ENCODE results near the gene SUMO1.

Gene SUMO1

DNA sequence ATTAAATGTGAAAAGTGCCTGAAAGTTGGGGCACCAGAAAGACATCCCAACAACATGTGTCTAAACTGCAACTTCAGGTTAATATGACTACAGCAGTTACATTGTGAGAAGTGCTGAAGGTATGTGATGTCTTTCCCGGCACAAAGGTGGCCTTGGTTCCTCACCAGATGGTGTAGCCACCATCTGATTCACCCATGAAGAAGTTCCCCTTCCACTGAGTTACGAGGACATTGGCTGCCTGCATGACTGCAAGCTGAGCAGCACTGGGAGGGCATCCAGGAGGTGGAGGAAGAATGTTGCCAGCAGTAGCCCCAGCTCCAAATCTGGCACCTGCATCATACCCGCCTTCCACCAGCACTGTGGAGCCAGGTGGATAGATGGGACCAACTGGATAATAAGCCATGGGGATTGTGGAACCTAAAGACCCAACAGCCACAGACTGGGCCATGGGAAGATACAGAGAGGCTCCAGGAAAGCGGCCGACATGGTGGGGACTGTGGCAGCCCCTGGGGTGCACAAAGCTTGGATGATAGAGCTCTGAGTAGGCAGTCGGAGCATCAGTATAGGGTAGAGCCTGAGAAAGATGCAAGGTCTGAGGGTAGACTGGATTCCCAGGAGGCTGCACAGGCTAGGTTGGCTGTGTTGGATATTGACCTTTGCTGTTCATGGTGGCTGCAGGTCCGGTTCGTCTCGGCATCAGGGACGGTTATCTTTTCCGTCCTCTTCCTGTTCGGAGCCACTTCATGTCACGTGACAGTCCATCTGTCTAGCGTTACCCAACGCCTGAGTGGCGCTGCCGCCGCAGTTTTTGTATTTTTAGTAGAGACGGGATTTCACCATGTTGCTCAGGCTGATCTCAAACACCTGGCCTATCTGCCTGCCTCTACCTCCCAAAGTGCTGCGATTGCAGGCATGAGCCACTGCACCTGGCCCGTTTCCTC is 36.9 kb downstream of the SUMO1 start:
- no peaks in the 10 kb centered on the region for H3K27me3 ChIP-seq (ENCODE audit: control insufficient read depth in 2 of 2, insufficient read depth in 2 of 2, low read length in 2 of 2)
- no peaks in the 10 kb centered on the region for H3K9me3 ChIP-seq (ENCODE audit: control insufficient read depth in 2 of 2, low read length in 2 of 2)
- H3K4me1 ChIP-seq (ENCODE audit: control insufficient read depth in 2 of 2, insufficient read depth in 2 of 2, low read length in 2 of 2) = no peaks in the 10 kb centered on the region

DNA sequence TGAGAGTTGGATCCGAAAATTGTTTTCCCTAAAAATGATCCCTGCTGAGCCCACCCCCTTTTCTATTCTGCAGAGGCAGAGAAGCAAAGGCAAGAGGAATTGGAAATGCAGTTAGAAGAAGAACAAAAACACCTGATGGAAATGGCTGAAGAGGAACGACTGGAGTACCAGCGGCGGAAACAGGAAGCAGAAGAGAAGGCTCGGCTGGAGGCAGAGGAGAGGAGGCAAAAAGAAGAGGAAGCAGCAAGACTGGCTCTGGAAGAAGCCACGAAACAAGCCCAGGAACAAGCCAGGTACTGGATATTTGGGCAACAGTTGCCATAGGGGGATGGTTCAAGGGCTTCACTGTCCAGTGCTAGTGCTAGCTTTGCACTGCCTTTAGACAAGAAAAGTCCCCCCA is 41.7 kb downstream of the SUMO1 start:
- H3K27me3 ChIP-seq (ENCODE audit: control insufficient read depth in 2 of 2, insufficient read depth in 2 of 2, low read length in 2 of 2) = no peaks in the 10 kb centered on the region
- no peak overlapping the region for H3K27ac ChIP-seq (ENCODE audit: low read depth in 2 of 2, low read length in 2 of 2)
- H3K4me1 ChIP-seq (ENCODE audit: control insufficient read depth in 2 of 2, insufficient read depth in 2 of 2, low read length in 2 of 2) = no peaks in the 10 kb centered on the region
- H3K9me3 ChIP-seq (ENCODE audit: control insufficient read depth in 2 of 2, low read length in 2 of 2) = no peaks in the 10 kb centered on the region
- H3K4me3 ChIP-seq (ENCODE audit: low read length in 2 of 2) = no peak overlapping the region
- H3K9ac ChIP-seq (ENCODE audit: low read depth in 1 of 2, low read length in 2 of 2) = no peak overlapping the region
- no peaks in the 10 kb centered on the region for H3K36me3 ChIP-seq (ENCODE audit: control insufficient read depth in 2 of 2, insufficient read depth in 2 of 2, low read length in 2 of 2)

More for the DNA sequence above, 36.9 kb downstream of the SUMO1 start:
- no peak overlapping the region for H3K9ac ChIP-seq (ENCODE audit: low read depth in 1 of 2, low read length in 2 of 2)
- no peak overlapping the region for H3K27ac ChIP-seq (ENCODE audit: low read depth in 2 of 2, low read length in 2 of 2)
- H3K4me3 ChIP-seq (ENCODE audit: low read length in 2 of 2) = no peak overlapping the region
- H3K36me3 ChIP-seq (ENCODE audit: control insufficient read depth in 2 of 2, insufficient read depth in 2 of 2, low read length in 2 of 2) = peaks cover 4 to 8% of the 10 kb centered on the region in 2 donors

DNA sequence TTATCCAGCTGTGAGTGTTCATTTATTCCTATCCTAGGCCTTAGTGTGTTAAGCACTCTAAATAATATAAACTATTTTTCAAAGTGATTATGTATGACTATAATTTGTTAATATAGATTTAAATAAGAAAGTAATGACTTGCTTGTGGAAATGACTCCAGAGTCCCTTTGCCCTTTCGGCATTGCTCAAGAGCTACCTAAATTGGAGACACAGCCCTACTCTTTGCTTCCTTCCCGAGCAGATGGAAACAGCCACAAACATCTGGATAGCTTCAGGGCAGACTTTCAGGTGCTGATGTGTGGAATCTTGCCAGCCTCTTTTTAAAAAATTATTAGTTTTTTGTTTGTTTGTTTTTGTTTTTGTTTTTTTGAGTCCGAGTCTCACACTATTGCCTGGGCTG is 44.0 kb downstream of the SUMO1 start:
- Histone ChIP-seq H3K27ac (ENCODE audit: low read depth in 2 of 2, low read length in 2 of 2) (no peak overlapping the region), H3K27me3 (ENCODE audit: control insufficient read depth in 2 of 2, insufficient read depth in 2 of 2, low read length in 2 of 2) (no peaks in the 10 kb centered on the region), H3K9ac (ENCODE audit: low read depth in 1 of 2, low read length in 2 of 2) (no peak overlapping the region), H3K4me3 (ENCODE audit: low read length in 2 of 2) (no peak overlapping the region), H3K4me1 (ENCODE audit: control insufficient read depth in 2 of 2, insufficient read depth in 2 of 2, low read length in 2 of 2) (no peaks in the 10 kb centered on the region), H3K36me3 (ENCODE audit: control insufficient read depth in 2 of 2, insufficient read depth in 2 of 2, low read length in 2 of 2) (no peaks in the 10 kb centered on the region), H3K9me3 (ENCODE audit: control insufficient read depth in 2 of 2, low read length in 2 of 2) (no peaks in the 10 kb centered on the region)

DNA sequence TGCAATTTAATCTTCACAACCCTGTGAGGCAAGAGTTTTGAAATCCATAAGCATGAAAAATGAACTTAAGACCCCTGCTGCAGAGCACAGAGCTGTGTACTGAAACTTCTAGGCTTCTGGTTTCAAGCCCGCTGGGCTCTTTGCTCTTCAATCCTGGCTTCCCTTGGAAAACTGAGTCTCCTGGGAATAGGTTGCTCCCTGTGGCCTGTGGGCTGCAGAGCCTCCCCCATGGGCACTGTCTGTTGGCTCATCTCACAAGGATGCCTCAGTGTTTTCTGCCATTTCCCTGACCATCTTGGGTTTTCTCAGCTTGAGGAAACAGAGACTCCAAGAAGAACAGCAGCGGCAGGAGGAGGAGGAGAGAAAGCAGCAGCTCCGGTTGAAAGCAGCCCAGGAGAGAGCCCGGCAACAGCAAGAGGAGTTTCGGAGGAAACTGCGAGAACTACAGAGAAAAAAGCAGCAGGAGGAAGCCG is 44.5 kb downstream of the SUMO1 start:
- no peak overlapping the region for H3K9ac ChIP-seq (ENCODE audit: low read depth in 1 of 2, low read length in 2 of 2)
- H3K27ac ChIP-seq (ENCODE audit: low read depth in 2 of 2, low read length in 2 of 2) = no peak overlapping the region
- H3K27me3 ChIP-seq (ENCODE audit: control insufficient read depth in 2 of 2, insufficient read depth in 2 of 2, low read length in 2 of 2) = no peaks in the 10 kb centered on the region
- no peak overlapping the region for H3K4me3 ChIP-seq (ENCODE audit: low read length in 2 of 2)
- no peaks in the 10 kb centered on the region for H3K9me3 ChIP-seq (ENCODE audit: control insufficient read depth in 2 of 2, low read length in 2 of 2)
- no peaks in the 10 kb centered on the region for H3K36me3 ChIP-seq (ENCODE audit: control insufficient read depth in 2 of 2, insufficient read depth in 2 of 2, low read length in 2 of 2)
- no peaks in the 10 kb centered on the region for H3K4me1 ChIP-seq (ENCODE audit: control insufficient read depth in 2 of 2, insufficient read depth in 2 of 2, low read length in 2 of 2)

DNA sequence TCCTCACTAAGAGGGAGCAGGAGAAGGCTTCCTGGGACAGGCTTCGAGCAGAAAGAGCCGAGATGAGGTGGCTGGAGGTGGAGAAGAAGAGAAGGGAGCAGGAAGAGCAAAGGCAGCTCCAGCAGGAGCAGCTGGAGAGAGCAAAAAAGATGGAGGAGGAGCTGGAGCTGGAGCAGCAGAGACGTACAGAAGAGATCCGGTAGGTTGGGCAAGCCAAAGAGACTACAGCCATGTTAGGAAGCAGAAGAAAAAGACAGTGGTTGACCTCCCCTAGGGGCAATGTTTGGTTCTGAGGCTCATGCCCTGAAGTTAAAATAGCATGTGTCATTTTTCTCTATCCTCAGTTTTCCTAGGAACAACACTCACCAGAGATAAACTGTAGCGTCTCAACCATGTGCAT is 45.1 kb downstream of the SUMO1 start:
- H3K36me3 ChIP-seq (ENCODE audit: control insufficient read depth in 2 of 2, insufficient read depth in 2 of 2, low read length in 2 of 2) = no peaks in the 10 kb centered on the region
- H3K9ac ChIP-seq (ENCODE audit: low read depth in 1 of 2, low read length in 2 of 2) = no peak overlapping the region

DNA sequence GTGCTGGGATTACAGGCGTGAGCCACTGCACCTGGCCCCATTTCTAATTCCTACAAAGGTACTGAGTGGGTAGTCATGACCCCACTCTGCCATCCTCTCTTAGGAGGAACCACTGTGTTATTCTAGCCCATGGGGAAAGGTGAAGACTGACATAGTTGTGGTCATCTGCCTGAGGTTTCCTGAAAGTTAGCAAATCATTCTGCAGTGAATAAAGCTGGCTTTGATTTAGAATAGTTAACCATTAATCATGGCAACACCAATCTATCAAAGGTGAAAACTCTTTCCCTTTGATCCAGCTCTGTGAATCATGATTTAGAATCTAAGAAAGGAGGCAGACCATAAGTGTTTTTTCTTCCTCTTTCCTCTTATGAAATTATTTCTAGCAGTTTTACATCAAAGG is 50.8 kb downstream of the SUMO1 start:
- peaks cover 0 to 2% of the 10 kb centered on the region in 2 donors for H3K4me1 ChIP-seq (ENCODE audit: control insufficient read depth in 2 of 2, insufficient read depth in 2 of 2, low read length in 2 of 2)
- no peaks in the 10 kb centered on the region for H3K27me3 ChIP-seq (ENCODE audit: control insufficient read depth in 2 of 2, insufficient read depth in 2 of 2, low read length in 2 of 2)
- H3K9me3 ChIP-seq (ENCODE audit: control insufficient read depth in 2 of 2, low read length in 2 of 2) = no peaks in the 10 kb centered on the region
- H3K27ac ChIP-seq (ENCODE audit: low read depth in 2 of 2, low read length in 2 of 2) = no peak overlapping the region
- no peaks in the 10 kb centered on the region for H3K36me3 ChIP-seq (ENCODE audit: control insufficient read depth in 2 of 2, insufficient read depth in 2 of 2, low read length in 2 of 2)
- H3K4me3 ChIP-seq (ENCODE audit: low read length in 2 of 2) = no peak overlapping the region
- no peak overlapping the region for H3K9ac ChIP-seq (ENCODE audit: low read depth in 1 of 2, low read length in 2 of 2)

More for the DNA sequence above, 45.1 kb downstream of the SUMO1 start:
- H3K4me1 ChIP-seq (ENCODE audit: control insufficient read depth in 2 of 2, insufficient read depth in 2 of 2, low read length in 2 of 2) = no peaks in the 10 kb centered on the region
- H3K9me3 ChIP-seq (ENCODE audit: control insufficient read depth in 2 of 2, low read length in 2 of 2) = no peaks in the 10 kb centered on the region
- no peaks in the 10 kb centered on the region for H3K27me3 ChIP-seq (ENCODE audit: control insufficient read depth in 2 of 2, insufficient read depth in 2 of 2, low read length in 2 of 2)
- H3K27ac ChIP-seq (ENCODE audit: low read depth in 2 of 2, low read length in 2 of 2) = no peak overlapping the region
- H3K4me3 ChIP-seq (ENCODE audit: low read length in 2 of 2) = no peak overlapping the region

DNA sequence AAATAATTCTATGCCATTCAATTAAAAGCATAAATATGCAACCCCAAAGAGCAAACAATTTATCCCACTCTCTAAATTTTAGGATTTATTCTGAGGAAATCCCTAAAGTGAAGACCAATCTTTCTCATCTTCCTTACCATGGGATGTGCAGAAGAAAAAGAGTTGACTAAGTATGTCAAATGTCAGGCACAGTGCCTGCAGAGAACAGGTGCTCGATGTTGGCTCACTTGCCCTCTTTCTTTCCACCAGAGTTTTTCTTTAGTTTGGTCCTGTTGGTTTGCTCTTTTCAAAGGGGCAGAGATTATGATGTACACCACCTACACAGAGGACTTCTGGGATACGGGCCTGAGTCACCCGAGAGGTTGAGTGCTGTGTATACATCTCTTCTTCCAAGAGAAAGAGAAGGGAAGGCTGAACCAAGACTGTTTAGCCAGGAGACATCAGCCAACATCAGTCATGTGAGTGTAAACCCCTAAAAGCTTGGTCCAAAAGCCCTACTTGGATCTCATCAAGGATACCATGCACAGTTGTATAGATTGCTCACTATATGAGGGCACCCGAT is 51.7 kb downstream of the SUMO1 start:
- no peaks in the 10 kb centered on the region for H3K27me3 ChIP-seq (ENCODE audit: control insufficient read depth in 2 of 2, insufficient read depth in 2 of 2, low read length in 2 of 2)
- H3K4me1 ChIP-seq (ENCODE audit: control insufficient read depth in 2 of 2, insufficient read depth in 2 of 2, low read length in 2 of 2) = peaks cover 0 to 2% of the 10 kb centered on the region in 2 donors
- H3K36me3 ChIP-seq (ENCODE audit: control insufficient read depth in 2 of 2, insufficient read depth in 2 of 2, low read length in 2 of 2) = no peaks in the 10 kb centered on the region
- H3K27ac ChIP-seq (ENCODE audit: low read depth in 2 of 2, low read length in 2 of 2) = no peak overlapping the region
- H3K9me3 ChIP-seq (ENCODE audit: control insufficient read depth in 2 of 2, low read length in 2 of 2) = no peaks in the 10 kb centered on the region
- H3K4me3 ChIP-seq (ENCODE audit: low read length in 2 of 2) = no peak overlapping the region
- no peak overlapping the region for H3K9ac ChIP-seq (ENCODE audit: low read depth in 1 of 2, low read length in 2 of 2)

DNA sequence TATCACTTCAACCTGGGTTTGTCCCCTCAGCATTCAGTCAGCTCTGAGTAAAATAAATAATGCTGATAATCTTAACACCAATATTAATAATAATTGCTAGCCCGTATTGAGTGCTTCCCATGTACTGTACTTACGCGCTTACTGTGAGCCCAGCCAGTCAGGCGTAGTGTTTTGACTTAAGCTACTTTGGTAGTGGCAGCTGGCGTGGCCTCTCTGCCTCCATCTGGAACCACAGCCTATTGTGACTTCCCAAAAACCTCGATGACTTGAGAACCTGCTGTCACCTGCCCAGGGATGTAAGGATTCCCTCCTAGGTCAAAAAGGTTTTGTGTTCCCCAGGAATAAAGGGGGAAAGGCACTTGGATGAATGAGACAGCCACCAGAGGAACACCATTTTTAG is 53.2 kb downstream of the SUMO1 start:
- H3K4me1 ChIP-seq (ENCODE audit: control insufficient read depth in 2 of 2, insufficient read depth in 2 of 2, low read length in 2 of 2) = peaks cover 0 to 2% of the 10 kb centered on the region in 2 donors
- no peaks in the 10 kb centered on the region for H3K9me3 ChIP-seq (ENCODE audit: control insufficient read depth in 2 of 2, low read length in 2 of 2)
- H3K9ac ChIP-seq (ENCODE audit: low read depth in 1 of 2, low read length in 2 of 2) = no peak overlapping the region
- no peaks in the 10 kb centered on the region for H3K27me3 ChIP-seq (ENCODE audit: control insufficient read depth in 2 of 2, insufficient read depth in 2 of 2, low read length in 2 of 2)
- no peaks in the 10 kb centered on the region for H3K36me3 ChIP-seq (ENCODE audit: control insufficient read depth in 2 of 2, insufficient read depth in 2 of 2, low read length in 2 of 2)
- H3K4me3 ChIP-seq (ENCODE audit: low read length in 2 of 2) = no peak overlapping the region
- no peak overlapping the region for H3K27ac ChIP-seq (ENCODE audit: low read depth in 2 of 2, low read length in 2 of 2)

DNA sequence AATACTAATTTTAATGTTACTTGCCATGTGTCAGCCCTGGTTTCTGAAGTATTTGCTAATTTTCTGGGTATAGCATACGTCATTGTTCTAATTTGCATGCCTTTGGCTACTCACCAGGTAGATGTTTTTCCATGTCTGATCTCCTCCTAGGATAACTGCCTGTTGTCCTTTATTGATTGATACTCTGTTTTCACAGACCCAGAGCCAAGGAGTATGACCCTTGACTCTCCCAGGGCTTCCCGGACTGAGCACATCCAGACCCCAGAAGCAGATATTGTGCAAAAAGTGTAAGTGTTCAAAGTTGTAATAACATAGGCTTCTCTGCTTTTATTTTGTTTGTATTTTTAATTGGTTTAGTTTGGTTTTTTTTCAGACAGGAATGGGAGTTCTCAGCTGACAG is 53.8 kb downstream of the SUMO1 start:
- H3K9me3 ChIP-seq (ENCODE audit: control insufficient read depth in 2 of 2, low read length in 2 of 2) = no peaks in the 10 kb centered on the region
- no peak overlapping the region for H3K27ac ChIP-seq (ENCODE audit: low read depth in 2 of 2, low read length in 2 of 2)
- no peak overlapping the region for H3K4me3 ChIP-seq (ENCODE audit: low read length in 2 of 2)
- no peaks in the 10 kb centered on the region for H3K27me3 ChIP-seq (ENCODE audit: control insufficient read depth in 2 of 2, insufficient read depth in 2 of 2, low read length in 2 of 2)
- H3K4me1 ChIP-seq (ENCODE audit: control insufficient read depth in 2 of 2, insufficient read depth in 2 of 2, low read length in 2 of 2) = peaks cover 0 to 2% of the 10 kb centered on the region in 2 donors
- no peaks in the 10 kb centered on the region for H3K36me3 ChIP-seq (ENCODE audit: control insufficient read depth in 2 of 2, insufficient read depth in 2 of 2, low read length in 2 of 2)
- no peak overlapping the region for H3K9ac ChIP-seq (ENCODE audit: low read depth in 1 of 2, low read length in 2 of 2)

DNA sequence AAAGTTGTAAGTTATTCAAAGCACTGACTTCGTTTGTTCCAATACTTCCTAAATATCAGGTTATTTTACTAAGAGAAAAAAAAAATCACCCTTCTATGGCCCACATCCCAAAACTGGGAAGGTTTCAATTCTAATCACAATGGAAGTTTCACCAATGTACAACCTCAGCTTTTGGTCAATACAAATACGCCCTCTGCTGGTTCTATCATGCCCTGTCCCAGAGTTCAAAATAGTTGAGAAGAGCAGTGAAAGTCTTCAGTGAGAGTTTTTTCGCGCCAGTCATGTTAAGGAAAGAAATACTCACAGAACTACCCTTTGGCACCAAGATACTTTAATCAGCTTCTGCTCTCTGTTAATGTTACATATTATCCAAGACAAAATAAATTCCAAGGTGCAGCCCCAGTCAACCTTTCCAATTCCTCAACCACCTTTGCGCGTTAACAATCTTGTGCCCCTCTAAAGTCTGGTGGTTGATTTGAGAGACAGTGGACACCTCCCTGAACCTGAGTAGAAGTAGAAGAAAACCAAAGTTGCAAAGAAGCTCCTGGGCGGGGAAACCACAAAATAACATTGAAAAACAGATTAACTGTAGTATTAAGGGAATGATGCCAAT is 59.9 kb downstream of the SUMO1 start:
- Histone ChIP-seq H3K27ac (ENCODE audit: low read depth in 2 of 2, low read length in 2 of 2) (no peak overlapping the region), H3K36me3 (ENCODE audit: control insufficient read depth in 2 of 2, insufficient read depth in 2 of 2, low read length in 2 of 2) (no peaks in the 10 kb centered on the region), H3K4me1 (ENCODE audit: control insufficient read depth in 2 of 2, insufficient read depth in 2 of 2, low read length in 2 of 2) (no peaks in the 10 kb centered on the region), H3K27me3 (ENCODE audit: control insufficient read depth in 2 of 2, insufficient read depth in 2 of 2, low read length in 2 of 2) (no peaks in the 10 kb centered on the region), H3K9ac (ENCODE audit: low read depth in 1 of 2, low read length in 2 of 2) (no peak overlapping the region), H3K9me3 (ENCODE audit: control insufficient read depth in 2 of 2, low read length in 2 of 2) (no peaks in the 10 kb centered on the region), H3K4me3 (ENCODE audit: low read length in 2 of 2) (no peak overlapping the region)
